ENCODE data around the gene ATP8B4.

GRCh38 chr15:50138391-50138790 is 19.4 kb upstream of the ATP8B4 start:
- TF ChIP-seq CTCF (IDR thresholded peaks at IDR 0.05) (peak in 1 of 3 experiments; percentile 19), POLR2AphosphoS5 (IDR thresholded peaks at IDR 0.05) (no peak), EP300 (IDR thresholded peaks at IDR 0.05) (no peak), POLR2A (IDR thresholded peaks at IDR 0.05; ENCODE audit: low read depth) (no peak)

Data from esophagus muscularis mucosa (tissue), 4 donors.